Measurements from ENCODE around the gene AP2A2.

Gene AP2A2

DNA sequence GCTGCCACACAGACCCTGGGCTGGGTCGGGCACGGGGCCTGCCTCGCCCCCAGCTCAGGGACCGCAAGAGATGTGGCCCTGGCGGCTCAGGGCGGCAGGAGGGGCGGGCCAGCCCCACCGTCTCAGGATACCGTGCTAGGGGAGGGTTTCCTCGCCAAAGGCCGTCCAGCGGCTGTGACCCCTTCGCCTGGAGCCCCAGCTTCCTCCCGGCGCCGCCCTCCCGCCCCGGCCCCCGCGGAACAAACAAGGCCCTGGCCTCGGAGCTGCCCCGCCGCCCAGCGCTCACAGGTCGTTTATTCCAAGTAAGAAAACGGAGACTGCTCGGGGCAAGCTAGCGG, 543 bp upstream of the AP2A2 start:
- peak overlapping the region; percentile 23 to 62 for H2BK12ac ChIP-seq (ENCODE audit: low read length in 2 of 2)
- H3K79me1 ChIP-seq (replicated peaks; ENCODE audit: low read length, poor library complexity, severe bottlenecking): peaks cover 9% of the 10 kb centered on the region
- peak overlapping the region; percentile 8 for H2BK120ac ChIP-seq (ENCODE audit: low read depth, low read length)
- H3K4me2 ChIP-seq (ENCODE audit: low read length, poor library complexity, severe bottlenecking): peak overlapping the region; percentile 52
- no peak overlapping the region for H3K23ac ChIP-seq (ENCODE audit: low read length in 2 of 2)
- H3K9ac ChIP-seq (ENCODE audit: low read length): peak overlapping the region; percentile 76
- H3K4ac ChIP-seq (ENCODE audit: low read depth in 1 of 2, low read length in 2 of 2): no peak overlapping the region
- H3K14ac ChIP-seq (ENCODE audit: low read length in 2 of 2): no peak overlapping the region
- peaks cover 35% of the 10 kb centered on the region for H3K4me1 ChIP-seq (ENCODE audit: control insufficient read depth, insufficient read depth, low read depth, low read length)
- peak overlapping the region; percentile 98 for H4K8ac ChIP-seq (ENCODE audit: low read length)
- no peaks in the 10 kb centered on the region for H3K9me3 ChIP-seq (ENCODE audit: control insufficient read depth, low read length)
- DNase-seq: no peak
- peak overlapping the region; percentile 68 to 91 for H3K18ac ChIP-seq (ENCODE audit: low read depth in 1 of 2, low read length in 2 of 2)
- H2BK5ac ChIP-seq (ENCODE audit: low read depth, low read length, poor library complexity, severe bottlenecking): no peak overlapping the region
- peak overlapping the region; percentile 68 for H2AFZ ChIP-seq (ENCODE audit: low read depth, low read length)
- H3K27me3 ChIP-seq (ENCODE audit: control insufficient read depth in 1 of 2, insufficient read depth in 1 of 2, low read length in 2 of 2): no peaks in the 10 kb centered on the region
- 86% methylated on average over 26 of the region's 28 CpGs for WGBS
- peaks cover 10 to 18% of the 10 kb centered on the region in 2 experiments for H3K36me3 ChIP-seq (ENCODE audit: control insufficient read depth in 1 of 2, insufficient read depth in 2 of 2, low read depth in 1 of 2, low read length in 2 of 2)
- H3K4me3 ChIP-seq (ENCODE audit: insufficient read depth in 1 of 2, low read depth in 1 of 2, low read length in 2 of 2): peak overlapping the region; percentile 47 to 54
- peak overlapping the region; percentile 91 for H4K91ac ChIP-seq (ENCODE audit: low read length)
- H2AK5ac ChIP-seq (ENCODE audit: low read length, severe bottlenecking): no peak overlapping the region
- no peak overlapping the region for H3K27ac ChIP-seq (ENCODE audit: low read length, poor library complexity, severe bottlenecking)
- peak overlapping the region; percentile 74 for H2BK15ac ChIP-seq (ENCODE audit: low read depth, poor library complexity, severe bottlenecking)

DNA sequence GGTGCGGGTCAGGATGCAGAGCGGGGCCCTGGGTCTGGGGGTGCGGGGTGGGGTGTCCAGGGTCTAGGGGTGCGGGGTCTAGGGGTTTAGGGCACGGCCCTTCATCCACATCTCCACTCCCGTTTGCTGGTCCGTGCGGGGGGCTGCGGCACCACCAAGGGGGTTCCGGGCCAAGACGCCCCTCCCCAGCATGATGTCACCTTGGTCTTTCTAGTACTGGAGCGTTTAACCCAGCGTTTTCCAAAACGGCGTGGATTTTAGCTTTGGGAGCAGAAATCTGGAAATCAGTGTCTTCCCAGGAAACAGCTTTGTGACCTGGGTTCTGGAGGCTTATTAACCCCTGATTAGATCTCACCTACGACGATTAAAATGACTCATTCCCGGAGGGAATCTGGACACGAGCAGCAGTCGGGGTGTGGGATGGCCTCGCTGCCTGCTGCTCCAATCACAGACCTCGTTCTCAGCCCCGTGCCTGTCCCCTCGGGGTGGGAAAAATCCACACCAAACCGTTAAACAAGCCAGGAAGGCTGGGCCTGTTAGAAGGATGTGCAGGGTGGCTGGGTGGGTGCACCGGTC, 759 bp downstream of the AP2A2 start:
- Histone ChIP-seq H3K14ac (ENCODE audit: low read length in 2 of 2) (no peak overlapping the region), H4K91ac (ENCODE audit: low read length) (peak overlapping the region; percentile 16), H3K4me3 (ENCODE audit: insufficient read depth in 1 of 2, low read depth in 1 of 2, low read length in 2 of 2) (peak overlapping the region; percentile 82 to 84), H3K23ac (ENCODE audit: low read length in 2 of 2) (peak overlapping the region in 1 of 2 experiments; percentile 10), H2AFZ (ENCODE audit: low read depth, low read length) (no peak overlapping the region), H3K18ac (ENCODE audit: low read depth in 1 of 2, low read length in 2 of 2) (peak overlapping the region in 1 of 2 experiments; percentile 55), H2BK12ac (ENCODE audit: low read length in 2 of 2) (peak overlapping the region in 1 of 2 experiments; percentile 19), H3K36me3 (ENCODE audit: control insufficient read depth in 1 of 2, insufficient read depth in 2 of 2, low read depth in 1 of 2, low read length in 2 of 2) (peaks cover 10 to 18% of the 10 kb centered on the region in 2 experiments), H3K9ac (ENCODE audit: low read length) (peak overlapping the region; percentile 92), H2AK5ac (ENCODE audit: low read length, severe bottlenecking) (no peak overlapping the region), H2BK120ac (ENCODE audit: low read depth, low read length) (peak overlapping the region; percentile 86), H4K8ac (ENCODE audit: low read length) (peak overlapping the region; percentile 45), H3K79me1 (replicated peaks; ENCODE audit: low read length, poor library complexity, severe bottlenecking) (peaks cover 10% of the 10 kb centered on the region), H3K9me3 (ENCODE audit: control insufficient read depth, low read length) (no peaks in the 10 kb centered on the region), H3K27ac (ENCODE audit: low read length, poor library complexity, severe bottlenecking) (peak overlapping the region; percentile 56), H3K4ac (ENCODE audit: low read depth in 1 of 2, low read length in 2 of 2) (peak overlapping the region in 1 of 2 experiments; percentile 57), H3K4me2 (ENCODE audit: low read length, poor library complexity, severe bottlenecking) (peak overlapping the region; percentile 37), H3K4me1 (ENCODE audit: control insufficient read depth, insufficient read depth, low read depth, low read length) (peaks cover 33% of the 10 kb centered on the region), H2BK15ac (ENCODE audit: low read depth, poor library complexity, severe bottlenecking) (peak overlapping the region; percentile 80), H3K27me3 (ENCODE audit: control insufficient read depth in 1 of 2, insufficient read depth in 1 of 2, low read length in 2 of 2) (no peaks in the 10 kb centered on the region), H2BK5ac (ENCODE audit: low read depth, low read length, poor library complexity, severe bottlenecking) (no peak overlapping the region)
- peak; percentile 85 for DNase-seq
- 2% methylated on average over 17 of the region's 26 CpGs for WGBS

DNA sequence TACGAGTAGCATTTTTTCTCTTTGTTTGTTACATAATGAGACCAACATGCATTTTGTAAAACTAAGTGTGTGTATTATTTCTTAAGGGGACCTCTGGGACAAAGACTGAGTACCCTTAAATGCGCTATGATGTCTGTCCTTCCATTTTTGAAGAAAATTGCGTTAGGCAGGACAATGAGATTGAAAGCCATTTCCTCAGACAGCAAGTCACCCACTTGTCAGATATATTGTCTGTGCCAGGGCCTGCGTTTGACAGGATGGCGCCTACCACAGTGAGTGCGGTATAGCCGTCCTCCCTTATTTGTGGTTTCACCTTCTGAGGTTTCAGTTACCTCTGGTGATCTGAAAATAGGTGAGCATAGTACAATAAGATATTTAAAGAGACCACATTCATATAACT, 2.2 kb downstream of the AP2A2 start:
- no peak overlapping the region for H2BK120ac ChIP-seq (ENCODE audit: low read depth, low read length)
- H3K27me3 ChIP-seq (ENCODE audit: control insufficient read depth in 1 of 2, insufficient read depth in 1 of 2, low read length in 2 of 2): no peaks in the 10 kb centered on the region
- H3K14ac ChIP-seq (ENCODE audit: low read length in 2 of 2): no peak overlapping the region
- H2BK15ac ChIP-seq (ENCODE audit: low read depth, poor library complexity, severe bottlenecking): no peak overlapping the region
- H2AFZ ChIP-seq (ENCODE audit: low read depth, low read length): no peak overlapping the region
- H2BK12ac ChIP-seq (ENCODE audit: low read length in 2 of 2): no peak overlapping the region
- no peak overlapping the region for H2AK5ac ChIP-seq (ENCODE audit: low read length, severe bottlenecking)
- H4K91ac ChIP-seq (ENCODE audit: low read length): no peak overlapping the region
- no peak overlapping the region for H3K18ac ChIP-seq (ENCODE audit: low read depth in 1 of 2, low read length in 2 of 2)
- H2BK5ac ChIP-seq (ENCODE audit: low read depth, low read length, poor library complexity, severe bottlenecking): no peak overlapping the region
- no peak overlapping the region for H3K23ac ChIP-seq (ENCODE audit: low read length in 2 of 2)
- H3K27ac ChIP-seq (ENCODE audit: low read length, poor library complexity, severe bottlenecking): no peak overlapping the region
- H3K4me2 ChIP-seq (ENCODE audit: low read length, poor library complexity, severe bottlenecking): no peak overlapping the region
- no peaks in the 10 kb centered on the region for H3K9me3 ChIP-seq (ENCODE audit: control insufficient read depth, low read length)
- H3K4me1 ChIP-seq (ENCODE audit: control insufficient read depth, insufficient read depth, low read depth, low read length): peaks cover 24% of the 10 kb centered on the region
- H3K36me3 ChIP-seq (ENCODE audit: control insufficient read depth in 1 of 2, insufficient read depth in 2 of 2, low read depth in 1 of 2, low read length in 2 of 2): peaks cover 10 to 18% of the 10 kb centered on the region in 2 experiments
- DNase-seq: no peak
- no peak overlapping the region for H3K4me3 ChIP-seq (ENCODE audit: insufficient read depth in 1 of 2, low read depth in 1 of 2, low read length in 2 of 2)
- H3K9ac ChIP-seq (ENCODE audit: low read length): no peak overlapping the region
- H3K79me1 ChIP-seq (replicated peaks; ENCODE audit: low read length, poor library complexity, severe bottlenecking): peaks cover 12% of the 10 kb centered on the region
- no peak overlapping the region for H3K4ac ChIP-seq (ENCODE audit: low read depth in 1 of 2, low read length in 2 of 2)
- 81% methylated on average over 2 of the region's 7 CpGs for WGBS
- no peak overlapping the region for H4K8ac ChIP-seq (ENCODE audit: low read length)

DNA sequence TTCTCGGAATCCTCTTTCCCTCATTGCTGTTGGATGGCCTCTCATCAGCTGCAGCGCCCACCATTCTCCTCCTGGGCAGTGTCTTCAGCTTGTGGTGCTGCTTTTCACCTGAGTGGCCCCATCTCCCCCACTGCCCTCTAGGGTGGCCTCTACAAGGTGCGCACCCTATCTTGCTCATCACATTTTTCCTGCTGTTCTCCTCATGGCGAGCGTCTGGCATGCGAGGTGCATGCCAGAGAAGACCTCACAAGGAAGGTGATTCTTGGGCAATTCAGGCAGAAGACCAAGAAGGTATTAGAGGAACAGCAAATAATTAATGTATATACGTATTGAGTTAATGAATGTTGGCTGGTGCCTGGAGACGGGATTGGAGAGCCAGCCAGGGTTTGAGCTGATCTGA, 3.1 kb downstream of the AP2A2 start:
- H3K4ac ChIP-seq (ENCODE audit: low read depth in 1 of 2, low read length in 2 of 2): no peak overlapping the region
- 86% methylated on average over 8 of the region's 8 CpGs for WGBS

More for the DNA sequence above, 3.1 kb downstream of the AP2A2 start:
- peaks cover 10 to 18% of the 10 kb centered on the region in 2 experiments for H3K36me3 ChIP-seq (ENCODE audit: control insufficient read depth in 1 of 2, insufficient read depth in 2 of 2, low read depth in 1 of 2, low read length in 2 of 2)
- no peak overlapping the region for H3K27ac ChIP-seq (ENCODE audit: low read length, poor library complexity, severe bottlenecking)
- no peak overlapping the region for H3K14ac ChIP-seq (ENCODE audit: low read length in 2 of 2)
- no peak overlapping the region for H2BK12ac ChIP-seq (ENCODE audit: low read length in 2 of 2)
- H3K9me3 ChIP-seq (ENCODE audit: control insufficient read depth, low read length): no peaks in the 10 kb centered on the region
- no peak overlapping the region for H2BK15ac ChIP-seq (ENCODE audit: low read depth, poor library complexity, severe bottlenecking)
- H3K23ac ChIP-seq (ENCODE audit: low read length in 2 of 2): no peak overlapping the region
- no peak overlapping the region for H3K4me2 ChIP-seq (ENCODE audit: low read length, poor library complexity, severe bottlenecking)
- H2BK5ac ChIP-seq (ENCODE audit: low read depth, low read length, poor library complexity, severe bottlenecking): no peak overlapping the region
- H2AK5ac ChIP-seq (ENCODE audit: low read length, severe bottlenecking): no peak overlapping the region
- no peak overlapping the region for H3K4me3 ChIP-seq (ENCODE audit: insufficient read depth in 1 of 2, low read depth in 1 of 2, low read length in 2 of 2)
- H3K9ac ChIP-seq (ENCODE audit: low read length): no peak overlapping the region
- no peak for DNase-seq
- no peaks in the 10 kb centered on the region for H3K27me3 ChIP-seq (ENCODE audit: control insufficient read depth in 1 of 2, insufficient read depth in 1 of 2, low read length in 2 of 2)
- no peak overlapping the region for H4K8ac ChIP-seq (ENCODE audit: low read length)
- no peak overlapping the region for H4K91ac ChIP-seq (ENCODE audit: low read length)
- H3K4me1 ChIP-seq (ENCODE audit: control insufficient read depth, insufficient read depth, low read depth, low read length): peaks cover 26% of the 10 kb centered on the region
- peaks cover 14% of the 10 kb centered on the region for H3K79me1 ChIP-seq (replicated peaks; ENCODE audit: low read length, poor library complexity, severe bottlenecking)
- H3K18ac ChIP-seq (ENCODE audit: low read depth in 1 of 2, low read length in 2 of 2): no peak overlapping the region
- no peak overlapping the region for H2AFZ ChIP-seq (ENCODE audit: low read depth, low read length)
- no peak overlapping the region for H2BK120ac ChIP-seq (ENCODE audit: low read depth, low read length)

All from mesenchymal stem cell (in vitro differentiated cells and primary cell).